AG04449 (cell line): Measurements from ENCODE around the gene ALCAM.

Source experiments
- CTCF ChIA-PET: fragments of 350-600 bp; formaldehyde crosslinking; extraction: SDS; loops from one replicate; lab custom pipeline; 2021; ENCODE audit warnings: antibody characterized with exemption; lab: Yijun Ruan, JAX
- POLR2A ChIA-PET: fragments of 400-600, 350-600 bp; formaldehyde crosslinking; extraction: SDS; loops from one replicate; lab custom pipeline; 2020; ENCODE audit warnings: antibody characterized with exemption, inconsistent platforms; lab: Yijun Ruan, JAX
- DNase-seq: peaks from one replicate; pipeline ENCODE4 v3.0.0-alpha.2; 2010; ENCODE audit warnings: low read depth, low spot score
- H3K4me3 ChIP-seq: 2 replicates; pipeline ENCODE4 v1.5.1; 2011; ENCODE audit warnings: low read depth, mild to moderate bottlenecking, control low read depth, low read length
- CTCF ChIP-seq: IDR thresholded peaks from one replicate; pipeline ENCODE4 v1.5.1; 2011; ENCODE audit warnings: mild to moderate bottlenecking, moderate library complexity, low read length, control low read depth, inconsistent platforms; ENCODE audit not compliant: insufficient read depth; ENCODE audit errors: missing control alignments

ALCAM gene

DNA sequence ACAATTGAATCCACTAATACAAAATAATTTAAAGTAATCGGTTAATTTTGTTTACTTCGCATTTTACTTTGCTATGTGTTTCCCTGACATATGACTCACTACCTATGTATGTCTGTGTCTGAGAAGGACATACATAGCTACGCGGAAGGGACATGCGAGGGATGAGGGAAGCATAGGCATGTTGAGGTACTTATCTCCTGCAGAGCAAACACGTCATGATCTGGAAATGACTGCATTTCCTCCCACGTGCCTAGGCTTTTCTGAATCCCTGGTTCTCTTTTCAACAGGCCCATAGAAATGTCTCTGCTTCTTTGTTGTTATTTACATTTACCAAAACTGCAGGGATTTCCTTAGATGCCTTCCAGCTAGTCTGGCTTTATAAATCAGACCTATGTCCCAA, 27.5 kb downstream of the ALCAM start:
- DNase-seq, result no peak
- POLR2A ChIA-PET, result no interaction called here
- H3K4me3 ChIP-seq, result no peak overlapping the region
- no peak for TF ChIP-seq CTCF
- CTCF ChIA-PET, result interaction anchor here (0.8 kb wide), 1 partner anchor 829 kb away, joined by 3 read pairs; no protein-coding TSS in a partner anchor

DNA sequence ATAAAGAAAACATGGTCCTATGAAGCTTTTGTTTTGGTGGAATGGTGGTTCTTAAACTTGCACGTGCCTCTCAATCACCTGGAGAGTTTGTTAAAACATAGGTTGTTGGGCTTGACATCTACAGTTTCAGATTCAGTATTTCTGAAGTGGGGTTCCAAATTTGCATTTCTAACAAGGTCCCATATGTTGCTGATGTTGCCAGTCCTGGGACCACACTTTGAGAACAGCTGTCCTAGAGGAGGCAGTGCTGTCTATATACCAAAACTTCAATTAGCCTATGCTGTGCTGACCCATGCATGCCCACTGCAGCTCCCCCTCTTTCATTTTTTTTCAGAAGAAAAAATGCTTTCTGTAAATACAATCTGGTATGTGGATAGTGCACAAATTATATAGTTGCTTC, 31.3 kb downstream of the ALCAM start:
- CTCF ChIA-PET, result interaction anchor here (1.1 to 1.3 kb wide), 2 partner anchors 9 to 99 kb away, joined by 3 read pairs; no protein-coding TSS in a partner anchor
- H3K4me3 ChIP-seq, result no peak overlapping the region
- no peak for TF ChIP-seq CTCF
- no peak for DNase-seq
- POLR2A ChIA-PET, result no interaction called here

GRCh38 chr3:105398437-105398836, 31.7 kb downstream of the ALCAM start:
- no peak for TF ChIP-seq CTCF
- no peak overlapping the region for H3K4me3 ChIP-seq
- ChIA-PET CTCF (interaction anchor here (1.1 kb wide), 1 partner anchor 99 kb away, joined by 3 read pairs; no protein-coding TSS in a partner anchor), POLR2A (no interaction called here)
- DNase-seq, result no peak

DNA sequence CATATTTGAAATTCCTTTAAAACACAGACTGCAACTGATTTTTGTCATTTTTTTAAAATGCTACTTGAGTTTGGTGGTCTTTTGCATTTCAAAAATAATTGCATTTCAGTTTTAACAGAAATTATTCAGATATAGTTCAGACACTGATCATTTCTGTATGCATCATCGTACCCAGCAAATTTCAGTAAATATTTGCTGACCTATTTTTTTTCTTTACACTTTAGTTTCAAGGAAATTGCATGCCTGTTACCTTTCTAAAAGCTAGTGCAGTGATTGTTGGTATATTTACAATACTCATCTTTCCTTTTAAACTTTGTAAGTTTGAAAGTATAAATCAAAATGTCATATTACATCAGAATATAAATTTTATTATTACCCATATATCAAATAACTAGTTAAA, 32.4 kb downstream of the ALCAM start:
- ChIA-PET POLR2A (no interaction called here), CTCF (no interaction called here)
- no peak overlapping the region for H3K4me3 ChIP-seq
- TF ChIP-seq CTCF, result no peak
- no peak for DNase-seq

DNA sequence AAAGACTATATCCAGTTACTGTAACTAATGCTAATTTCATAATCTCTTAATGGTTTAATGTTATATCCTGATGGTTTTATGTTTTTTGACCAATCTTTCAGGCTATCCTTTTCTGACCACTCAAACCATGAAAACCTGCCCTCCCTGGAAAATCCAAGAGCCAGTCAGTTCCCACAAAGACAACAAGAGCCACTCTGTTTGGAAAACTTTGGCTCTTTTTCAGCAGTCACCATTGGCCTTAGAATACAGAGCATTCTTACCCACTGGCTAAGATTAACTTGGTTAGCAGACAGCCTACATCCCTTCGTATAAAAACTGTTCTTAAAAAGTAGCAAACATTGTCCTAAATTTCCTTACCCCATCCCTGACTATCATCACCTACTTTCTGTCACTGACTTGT, 32.9 kb downstream of the ALCAM start:
- CTCF ChIA-PET, result interaction anchor here (1.1 kb wide), 1 partner anchor 30 kb away, joined by 4 read pairs; no protein-coding TSS in a partner anchor
- no peak overlapping the region for H3K4me3 ChIP-seq
- no peak for DNase-seq
- POLR2A ChIA-PET, result no interaction called here
- TF ChIP-seq CTCF, result no peak

DNA sequence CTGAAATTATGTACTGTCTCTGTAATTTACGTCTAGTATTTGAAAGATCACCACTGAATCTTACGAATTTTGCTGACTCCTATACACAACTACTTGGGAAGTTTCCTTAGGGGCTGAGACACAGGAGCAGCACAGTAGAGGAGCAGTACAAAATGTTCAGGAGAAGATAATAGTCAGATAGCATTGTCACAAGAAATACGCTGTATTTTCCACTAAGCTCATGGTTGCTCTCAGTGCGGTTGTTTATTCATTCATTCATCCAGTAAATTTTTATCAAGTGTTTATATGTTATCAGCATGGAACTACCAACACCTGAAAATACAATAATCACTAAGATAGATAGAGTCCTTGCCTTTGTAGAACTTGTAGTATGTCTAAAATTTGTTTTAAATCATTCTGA, 34.5 kb downstream of the ALCAM start:
- ChIA-PET CTCF (interaction anchor here (1.1 kb wide), 1 partner anchor 10 kb away, joined by 3 read pairs; no protein-coding TSS in a partner anchor), POLR2A (interaction anchor here (0.5 kb wide), 1 partner anchor 73 kb away, joined by 3 read pairs; no protein-coding TSS in a partner anchor)
- no peak overlapping the region for H3K4me3 ChIP-seq
- TF ChIP-seq CTCF, result no peak
- DNase-seq, result no peak
